Inflammatory macrophage treated with lipopolysaccharide for 1 hour (primary cell): ENCODE measurements around the gene RBPMS2.
"Not testable (repeated sequence)": the region's sequence is repeated elsewhere in the genome, so short reads cannot be mapped to it uniquely, and the experiment has no call there.

Source experiments
- DNase-seq, 2 donors: peaks; one replicate each; pipeline ENCODE4 v3.0.0-alpha.2; 2020 to 2022

The RBPMS2 gene

GRCh38 chr15:64775551-64776401 lies at the start of gene RBPMS2:
Gene RBPMS2, minus strand, starts transcription at chr15:64775589. Its CDS starts 270 bp downstream, at chr15:64775319.
- DNase-seq: peak in 1 of 2 donors; percentile 5

GRCh38 chr15:64824929-64825430 lies 49.6 kb upstream of the RBPMS2 start:
- DNase-seq: no peak

- no peak for DNase-seq
These were observed 41.1 kb upstream of the RBPMS2 start for GRCh38 chr15:64816452-64816851.

- peak in 1 of 2 donors; percentile 12 for DNase-seq
These were observed 39.6 kb upstream of the RBPMS2 start for GRCh38 chr15:64814965-64815364.

- not testable (repeated sequence) for DNase-seq
These were observed 38.9 kb upstream of the RBPMS2 start for GRCh38 chr15:64814283-64814682.

- no peak for DNase-seq
These were observed 37.7 kb upstream of the RBPMS2 start for GRCh38 chr15:64813075-64813474.

- no peak for DNase-seq
These were observed 35.3 kb upstream of the RBPMS2 start for GRCh38 chr15:64810497-64811326.

GRCh38 chr15:64809649-64810496 lies 34.5 kb upstream of the RBPMS2 start:
- peak; percentile 38 to 88 for DNase-seq

GRCh38 chr15:64808785-64809453 lies 33.5 kb upstream of the RBPMS2 start:
- no peak for DNase-seq

GRCh38 chr15:64807751-64808222 lies 32.4 kb upstream of the RBPMS2 start:
- no peak for DNase-seq

GRCh38 chr15:64807051-64807749 lies 31.8 kb upstream of the RBPMS2 start:
- no peak for DNase-seq

- no peak for DNase-seq
These were observed 31.1 kb upstream of the RBPMS2 start for GRCh38 chr15:64806509-64806908.

GRCh38 chr15:64804619-64805018 lies 29.2 kb upstream of the RBPMS2 start:
- no peak for DNase-seq

GRCh38 chr15:64803526-64803925 lies 28.1 kb upstream of the RBPMS2 start:
- no peak for DNase-seq

- peak in 1 of 2 donors; percentile 10 for DNase-seq
These were observed 25.1 kb upstream of the RBPMS2 start for GRCh38 chr15:64800476-64800875.

GRCh38 chr15:64798905-64799304 lies 23.5 kb upstream of the RBPMS2 start:
- DNase-seq: not testable (repeated sequence)

GRCh38 chr15:64795921-64796320 lies 20.5 kb upstream of the RBPMS2 start:
- DNase-seq: not testable (repeated sequence)

GRCh38 chr15:64795299-64795698 lies 19.9 kb upstream of the RBPMS2 start:
- DNase-seq: not testable (repeated sequence)

GRCh38 chr15:64792282-64792681 lies 16.9 kb upstream of the RBPMS2 start:
- DNase-seq: no peak

GRCh38 chr15:64791401-64791800 lies 16.0 kb upstream of the RBPMS2 start:
- DNase-seq: no peak

GRCh38 chr15:64783796-64784195 lies 8.4 kb upstream of the RBPMS2 start:
- no peak for DNase-seq
